Calu3 (cell line): ENCODE results near the gene SH3RF1. TPM values are rescaled to one million over a fixed set of nuclear protein-coding genes. Genes with fewer than 3 reads are reported as not detected.

Source experiments
- BruUV-seq: library from RNA; stranded (reverse); fragments of 400-500 nt; replicated peaks from 2 replicates; lab custom pipeline; 2021; lab: Mats Ljungman, UMichigan
- CTCF ChIA-PET: fragments of 300-600 bp; sonication (Branson Sonifier 250); formaldehyde crosslinking; loops from one replicate; lab custom pipeline; 2022; ENCODE audit warnings: antibody characterized with exemption; lab: Charles Lee
- DNase-seq: peaks from one replicate; pipeline ENCODE4 v3.0.0; 2022
- H3K27ac Mint-ChIP-seq: one replicate; pipeline ENCODE4 v1.8.0; 2022; ENCODE audit warnings: mixed read lengths; ENCODE audit not compliant: unreplicated experiment
- H3K27me3 Mint-ChIP-seq: one replicate; pipeline ENCODE4 v1.8.0; 2022; ENCODE audit warnings: mixed read lengths; ENCODE audit not compliant: unreplicated experiment
- H3K36me3 Mint-ChIP-seq: one replicate; pipeline ENCODE4 v1.8.0; 2022; ENCODE audit warnings: mild to moderate bottlenecking, moderate library complexity, mixed read lengths; ENCODE audit not compliant: insufficient read depth, unreplicated experiment
- H3K4me1 Mint-ChIP-seq: one replicate; pipeline ENCODE4 v1.8.0; 2022; ENCODE audit warnings: mild to moderate bottlenecking, low read depth, mixed read lengths; ENCODE audit not compliant: unreplicated experiment
- H3K4me3 Mint-ChIP-seq: one replicate; pipeline ENCODE4 v1.8.0; 2022; ENCODE audit warnings: mild to moderate bottlenecking, low read depth, moderate library complexity, mixed read lengths; ENCODE audit not compliant: unreplicated experiment
- H3K9me3 Mint-ChIP-seq: one replicate; pipeline ENCODE4 v1.8.0; 2022; ENCODE audit warnings: low read depth, mixed read lengths; ENCODE audit not compliant: unreplicated experiment
- intact Hi-C: fragments of 100-400 bp; cut with micrococcal nuclease; formaldehyde crosslinking; loops from one replicate; pipeline ENCODE4 v1.10.0; 2022; ENCODE audit not compliant: unreplicated experiment
- total RNA-seq: library from RNA; stranded (reverse); gene quantifications from 2 replicates; pipeline ENCODE4 v1.2.3, GENCODE V29; 2022
- TF ChIP-seq, protein P1 (sequence below): fragments of 200-600 bp; IDR thresholded peaks from one replicate; pipeline ENCODE4 v1.8.0; 2022; ENCODE audit warnings: antibody characterized with exemption; ENCODE audit not compliant: unreplicated experiment

SH3RF1 gene
- total RNA-seq, 1 experiment from 2014 or later = 70.1 TPM

GRCh38 chr4:169225812-169226211 lies 44.9 kb downstream of the SH3RF1 start:
- BruUV-seq = TSS peak; percentile 94
- H3K9me3 Mint-ChIP-seq = no peaks in the 10 kb centered on the region
- CTCF ChIA-PET = interaction anchor here (1.0 to 1.4 kb wide), 2 partner anchors 25 to 110 kb away, joined by 3 to 5 read pairs; no protein-coding TSS in a partner anchor
- no peak overlapping the region for H3K4me3 Mint-ChIP-seq
- no peaks in the 10 kb centered on the region for H3K27me3 Mint-ChIP-seq
- H3K4me1 Mint-ChIP-seq = peaks cover 12% of the 10 kb centered on the region
- peaks cover 18% of the 10 kb centered on the region for H3K36me3 Mint-ChIP-seq
- no peak for DNase-seq
- TF ChIP-seq, protein P1, sequence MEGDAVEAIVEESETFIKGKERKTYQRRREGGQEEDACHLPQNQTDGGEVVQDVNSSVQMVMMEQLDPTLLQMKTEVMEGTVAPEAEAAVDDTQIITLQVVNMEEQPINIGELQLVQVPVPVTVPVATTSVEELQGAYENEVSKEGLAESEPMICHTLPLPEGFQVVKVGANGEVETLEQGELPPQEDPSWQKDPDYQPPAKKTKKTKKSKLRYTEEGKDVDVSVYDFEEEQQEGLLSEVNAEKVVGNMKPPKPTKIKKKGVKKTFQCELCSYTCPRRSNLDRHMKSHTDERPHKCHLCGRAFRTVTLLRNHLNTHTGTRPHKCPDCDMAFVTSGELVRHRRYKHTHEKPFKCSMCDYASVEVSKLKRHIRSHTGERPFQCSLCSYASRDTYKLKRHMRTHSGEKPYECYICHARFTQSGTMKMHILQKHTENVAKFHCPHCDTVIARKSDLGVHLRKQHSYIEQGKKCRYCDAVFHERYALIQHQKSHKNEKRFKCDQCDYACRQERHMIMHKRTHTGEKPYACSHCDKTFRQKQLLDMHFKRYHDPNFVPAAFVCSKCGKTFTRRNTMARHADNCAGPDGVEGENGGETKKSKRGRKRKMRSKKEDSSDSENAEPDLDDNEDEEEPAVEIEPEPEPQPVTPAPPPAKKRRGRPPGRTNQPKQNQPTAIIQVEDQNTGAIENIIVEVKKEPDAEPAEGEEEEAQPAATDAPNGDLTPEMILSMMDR = no peak
- no peak overlapping the region for H3K27ac Mint-ChIP-seq
- intact Hi-C loops = loop anchor here (2.0 to 5.0 kb wide), 2 partner anchors 21 to 41 kb away; no protein-coding TSS in a partner anchor

DNA sequence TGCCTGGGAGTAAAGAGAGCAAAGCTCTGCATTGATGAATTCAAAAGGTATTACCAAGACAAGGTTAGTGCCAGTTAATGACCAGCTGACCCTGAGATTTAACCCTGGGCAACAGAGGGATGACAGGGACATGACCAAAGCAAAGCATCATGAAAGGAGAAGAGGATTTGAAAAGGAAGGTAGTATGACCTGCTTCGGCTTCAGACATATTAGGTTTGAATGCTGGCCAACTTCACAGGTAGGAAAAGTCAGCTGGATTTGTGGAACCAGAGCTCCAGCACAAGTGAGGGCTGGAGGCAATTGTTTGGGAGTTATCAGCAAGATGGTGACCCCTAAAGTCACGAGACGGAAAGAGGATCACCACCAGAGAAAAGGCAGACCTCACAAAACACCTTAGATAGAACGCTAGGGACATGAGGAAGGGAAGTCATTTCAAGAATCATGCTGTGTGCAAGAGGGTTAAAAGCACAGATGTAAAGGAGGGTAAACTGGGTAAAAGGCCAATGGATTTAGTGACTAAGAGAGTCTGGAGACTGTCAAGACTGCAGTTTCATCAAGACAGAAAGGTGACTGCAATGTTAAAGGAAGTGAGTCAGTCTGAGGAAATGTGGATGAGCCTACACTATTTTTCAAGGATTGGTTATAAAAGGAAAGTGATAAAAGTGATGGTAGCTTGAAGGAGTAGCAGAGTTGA lies 45.6 kb downstream of the SH3RF1 start:
- H3K27ac Mint-ChIP-seq = no peak overlapping the region
- peak; percentile 11 for DNase-seq
- H3K9me3 Mint-ChIP-seq = no peaks in the 10 kb centered on the region
- H3K4me3 Mint-ChIP-seq = no peak overlapping the region
- no peaks in the 10 kb centered on the region for H3K27me3 Mint-ChIP-seq
- BruUV-seq = no TSS peak
- CTCF ChIA-PET = interaction anchor here (1.0 to 1.4 kb wide), 3 partner anchors 9 to 109 kb away, joined by 3 to 5 read pairs (median 3); no protein-coding TSS in a partner anchor
- peaks cover 17% of the 10 kb centered on the region for H3K4me1 Mint-ChIP-seq
- H3K36me3 Mint-ChIP-seq = peaks cover 20% of the 10 kb centered on the region
- intact Hi-C loops = loop anchor here (2.0 to 5.0 kb wide), 2 partner anchors 20 to 42 kb away; no protein-coding TSS in a partner anchor
- TF ChIP-seq, protein P1 = no peak

DNA sequence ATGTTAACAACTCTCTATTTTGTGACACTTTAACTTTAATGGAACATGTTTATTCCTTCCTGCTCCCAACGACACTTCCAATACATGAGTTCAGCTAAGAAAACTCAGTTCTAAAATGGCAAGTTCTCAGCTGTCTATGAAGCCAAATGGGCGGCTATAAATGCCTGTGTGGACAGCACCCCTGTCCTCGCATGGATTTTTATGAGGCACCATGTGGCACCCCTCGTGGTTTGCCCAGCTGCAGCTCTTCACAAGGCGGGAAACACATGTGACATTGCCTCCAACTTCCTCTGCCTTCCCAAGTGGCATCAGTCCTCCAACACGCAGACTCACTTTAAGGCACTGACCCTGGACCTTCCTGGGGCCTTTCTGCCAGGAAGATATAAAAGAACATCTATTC lies 48.0 kb downstream of the SH3RF1 start:
- Mint-ChIP-seq H3K4me1 (peaks cover 23% of the 10 kb centered on the region), H3K4me3 (no peak overlapping the region), H3K27me3 (no peaks in the 10 kb centered on the region), H3K27ac (no peak overlapping the region), H3K36me3 (peaks cover 26% of the 10 kb centered on the region), H3K9me3 (no peaks in the 10 kb centered on the region)
- CTCF ChIA-PET = no interaction called here
- intact Hi-C loops = no loop called here
- BruUV-seq = no TSS peak
- no peak for DNase-seq
- TF ChIP-seq, protein P1 = no peak

DNA sequence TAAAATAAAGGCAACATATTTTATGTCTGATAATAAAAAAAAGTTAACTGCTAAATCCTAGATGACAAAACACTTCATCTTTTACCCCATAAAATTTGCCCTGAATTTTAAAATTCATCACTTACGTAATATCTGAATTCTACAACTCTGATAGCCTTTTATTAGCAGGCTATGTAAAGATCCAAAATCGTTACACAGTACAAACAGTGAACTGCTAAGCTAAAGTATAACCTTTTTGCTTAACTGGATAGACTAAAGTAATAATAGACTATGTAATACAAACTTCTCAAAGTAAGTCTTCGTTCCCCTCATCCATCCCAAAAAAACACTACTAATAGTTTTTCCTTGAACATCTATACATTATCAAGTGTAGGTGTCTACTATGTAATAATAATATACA lies 49.1 kb downstream of the SH3RF1 start:
- Mint-ChIP-seq H3K27ac (no peak overlapping the region), H3K4me1 (peaks cover 33% of the 10 kb centered on the region), H3K27me3 (no peaks in the 10 kb centered on the region), H3K4me3 (no peak overlapping the region), H3K9me3 (no peaks in the 10 kb centered on the region), H3K36me3 (peaks cover 34% of the 10 kb centered on the region)
- TF ChIP-seq, protein P1 = no peak
- no TSS peak for BruUV-seq
- DNase-seq = no peak
- intact Hi-C loops = no loop called here
- CTCF ChIA-PET = no interaction called here
